K562 treated with DMSO at 1 percent for 12 hours (cell line): ENCODE measurements around the gene MUC15. TPM values are rescaled to one million over a fixed set of nuclear protein-coding genes. Genes with fewer than 3 reads are reported as not detected.

Experiments
- total RNA-seq: library from RNA; unstranded; fragments of 300-600 nt; gene quantifications from 2 replicates; pipeline ENCODE4 v1.2.3, GENCODE V29; 2022; ENCODE audit not compliant: insufficient read depth

Gene MUC15
- 0.89 TPM in 1 of 2 replicates, not detected in the other for total RNA-seq

GRCh38 chr11:26571861-26572654 lies at the start of gene MUC15:
Gene MUC15, minus strand, starts transcription at chr11:26572263. Its CDS starts 5,169 bp downstream, at chr11:26567094.

Other genes starting within 250 kb of the MUC15 start
- gene ANO3, start 240.1 kb downstream of the MUC15 start, total RNA-seq, result 0.19 TPM in 1 of 2 replicates, not detected in the other
- 0.14 TPM in 1 of 2 replicates, not detected in the other for gene SLC5A12, start 149.8 kb upstream of the MUC15 start, total RNA-seq